SK-N-SH treated with all-trans-retinoic acid at 6 μM for 48 hours (cell line): ENCODE data around the gene CTRB1.

Experiments
- ATAC-seq: fragments of 200-7000 bp; cut with Tn5 transposase; 3 replicates; pipeline ENCODE4 v1.9.1; 2020; ENCODE audit warnings: mild to moderate bottlenecking, moderate library complexity
- ARNTL ChIP-seq: fragments of 450-650 bp; formaldehyde crosslinking; IDR thresholded peaks from 2 replicates; pipeline ENCODE4 v1.5.0; 2020; ENCODE audit warnings: low read depth, mild to moderate bottlenecking, moderate library complexity, borderline replicate concordance
- BACH2 ChIP-seq: fragments of 250-450 bp; sonication (Bioruptor Pico); IDR thresholded peaks from 2 replicates; pipeline ENCODE4 v1.9.0; 2021; ENCODE audit warnings: mild to moderate bottlenecking, borderline replicate concordance
- CSDC2 ChIP-seq: fragments of 250-450 bp; sonication (Bioruptor Pico); IDR thresholded peaks from 2 replicates; pipeline ENCODE4 v1.5.0; 2020; ENCODE audit warnings: mild to moderate bottlenecking, moderate library complexity
- CSRNP3 ChIP-seq: fragments of 250-450 bp; sonication (Bioruptor Pico); IDR thresholded peaks from 2 replicates; pipeline ENCODE4 v1.5.1; 2021; ENCODE audit warnings: mild to moderate bottlenecking, moderate library complexity
- ESRRG ChIP-seq: fragments of 250-450 bp; sonication (Bioruptor Pico); IDR thresholded peaks from 2 replicates; pipeline ENCODE4 v1.6.1; 2021; ENCODE audit warnings: mild to moderate bottlenecking
- GLIS3 ChIP-seq: fragments of 250-450 bp; sonication (Bioruptor Pico); IDR thresholded peaks from 2 replicates; pipeline ENCODE4 v1.5.0; 2020; ENCODE audit warnings: mild to moderate bottlenecking, moderate library complexity
- ISL1 ChIP-seq: fragments of 250-450 bp; sonication (Bioruptor Pico); IDR thresholded peaks from 2 replicates; pipeline ENCODE4 v2.1.2; 2022; ENCODE audit warnings: mild to moderate bottlenecking, moderate library complexity
- OSR1 ChIP-seq: fragments of 250-450 bp; sonication (Bioruptor Pico); IDR thresholded peaks from 2 replicates; pipeline ENCODE4 v1.8.0; 2022; ENCODE audit warnings: moderate library complexity, mild to moderate bottlenecking, inconsistent platforms
- POU6F1 ChIP-seq: fragments of 250-450 bp; sonication (Bioruptor Pico); IDR thresholded peaks from 2 replicates; pipeline ENCODE4 v1.8.0; 2021; ENCODE audit warnings: low read depth, mild to moderate bottlenecking, moderate library complexity, borderline replicate concordance
- PPARA ChIP-seq: fragments of 250-450 bp; sonication (Bioruptor Pico); IDR thresholded peaks from 2 replicates; pipeline ENCODE4 v1.5.0; 2020; ENCODE audit warnings: mild to moderate bottlenecking, borderline replicate concordance
- RARB ChIP-seq: fragments of 250-450 bp; sonication (Bioruptor Pico); IDR thresholded peaks from 2 replicates; pipeline ENCODE4 v1.8.0; 2021; ENCODE audit warnings: mild to moderate bottlenecking, moderate library complexity
- SNAI2 ChIP-seq: fragments of 250-450 bp; sonication (Bioruptor Pico); IDR thresholded peaks from 2 replicates; pipeline ENCODE4 v1.5.0; 2020; ENCODE audit warnings: mild to moderate bottlenecking, moderate library complexity
- TCF4 ChIP-seq: fragments of 250-450 bp; sonication (Bioruptor Pico); IDR thresholded peaks from 2 replicates; pipeline ENCODE4 v1.8.0; 2021; ENCODE audit warnings: mild to moderate bottlenecking, moderate library complexity, borderline replicate concordance
- TOX ChIP-seq: fragments of 250-450 bp; sonication (Bioruptor Pico); IDR thresholded peaks from 2 replicates; pipeline ENCODE4 v1.8.0; 2021; ENCODE audit warnings: mild to moderate bottlenecking, moderate library complexity, borderline replicate concordance
- TSHZ2 ChIP-seq: fragments of 250-450 bp; sonication (Bioruptor Pico); IDR thresholded peaks from 2 replicates; pipeline ENCODE4 v1.5.0; 2020; ENCODE audit warnings: mild to moderate bottlenecking, moderate library complexity
- ZC3H10 ChIP-seq: fragments of 250-450 bp; sonication (Bioruptor Pico); IDR thresholded peaks from 2 replicates; pipeline ENCODE4 v1.5.1; 2021; ENCODE audit warnings: mild to moderate bottlenecking, moderate library complexity
- ZFP3 ChIP-seq: fragments of 250-450 bp; sonication (Bioruptor Pico); IDR thresholded peaks from 2 replicates; pipeline ENCODE4 v1.5.0; 2020; ENCODE audit warnings: mild to moderate bottlenecking, moderate library complexity
- ZFP30 ChIP-seq: fragments of 450-650 bp; formaldehyde crosslinking; IDR thresholded peaks from 2 replicates; pipeline ENCODE4 v1.5.0; 2022; ENCODE audit warnings: mild to moderate bottlenecking, moderate library complexity
- ZNF565 ChIP-seq: fragments of 450-650 bp; formaldehyde crosslinking; conservative IDR thresholded peaks from 2 replicates; pipeline ENCODE4 v1.5.0; 2020; ENCODE audit warnings: low read depth, mild to moderate bottlenecking, moderate library complexity
- ZNF8 ChIP-seq: fragments of 450-650 bp; formaldehyde crosslinking; IDR thresholded peaks from 2 replicates; pipeline ENCODE4 v1.5.0; 2020; ENCODE audit warnings: mild to moderate bottlenecking, moderate library complexity
- TF ChIP-seq, protein P1 (sequence below): fragments of 250-450 bp; sonication (Bioruptor Pico); IDR thresholded peaks from 2 replicates; pipeline ENCODE4 v1.5.1; 2020; ENCODE audit warnings: low read depth, mild to moderate bottlenecking, moderate library complexity
- TF ChIP-seq, protein P2 (sequence below): fragments of 250-450 bp; sonication (Bioruptor Pico); IDR thresholded peaks from 2 replicates; pipeline ENCODE4 v1.8.0; 2020; ENCODE audit warnings: mild to moderate bottlenecking, moderate library complexity, borderline replicate concordance

Gene CTRB1

DNA sequence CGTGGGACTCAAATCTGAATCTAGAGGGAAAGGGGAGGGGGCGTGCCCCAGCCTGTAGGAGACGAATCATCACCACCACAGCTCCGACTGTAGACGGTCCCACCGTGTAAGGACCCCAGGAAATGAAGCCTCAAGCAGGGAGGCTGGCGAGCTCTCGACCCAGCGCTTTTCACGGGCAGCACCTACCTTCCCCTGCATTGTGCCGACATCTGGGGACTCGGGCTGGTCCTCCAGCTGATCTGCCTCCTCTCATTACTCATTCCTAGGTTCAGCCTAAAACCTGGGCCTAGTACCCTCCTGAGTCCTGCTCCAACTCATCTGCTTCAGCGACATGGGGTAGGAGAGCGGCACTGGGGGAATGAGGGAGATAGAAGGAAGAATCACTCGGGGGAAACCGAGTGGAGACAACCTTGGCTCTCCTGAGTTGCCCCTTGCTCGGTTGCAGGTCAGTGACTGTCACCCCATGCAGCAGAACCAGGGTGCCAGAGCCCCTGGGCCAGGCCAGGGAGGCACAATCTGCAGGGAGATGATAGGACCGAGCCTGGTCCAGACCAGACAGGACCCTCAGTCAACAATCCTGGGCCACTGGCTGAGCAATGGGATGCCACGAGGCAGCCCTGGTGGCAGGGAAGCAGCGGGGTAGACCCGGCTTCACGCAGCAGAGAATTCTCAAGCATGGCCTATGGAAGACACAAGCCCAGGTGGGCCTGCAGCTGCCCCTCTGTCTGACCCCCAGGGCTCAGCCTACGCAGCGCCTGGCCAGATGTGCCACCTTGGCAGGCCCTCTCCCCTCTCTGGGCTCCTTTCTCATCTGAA, 33.5 kb downstream of the CTRB1 start:
- no peak for TF ChIP-seq ZNF8 (CRISPR knock-in tag)
- no peak for TF ChIP-seq OSR1 (CRISPR knock-in tag)
- no peak for TF ChIP-seq ZC3H10 (CRISPR knock-in tag)
- TF ChIP-seq, all 23 proteins: peak for 0

GRCh38 chr16:75252946-75253911, 34.4 kb downstream of the CTRB1 start:
- peak; percentile 39 for ATAC-seq
- TF ChIP-seq TCF4 (no peak), BACH2 (no peak), GLIS3 (CRISPR knock-in tag) (no peak), ZFP3 (CRISPR knock-in tag) (no peak), TSHZ2 (CRISPR knock-in tag) (no peak), RARB (CRISPR knock-in tag) (no peak), OSR1 (CRISPR knock-in tag) (no peak), ESRRG (CRISPR knock-in tag) (no peak), TOX (CRISPR knock-in tag) (no peak), SNAI2 (CRISPR knock-in tag) (no peak), ISL1 (CRISPR knock-in tag) (no peak), POU6F1 (CRISPR knock-in tag) (no peak), CSDC2 (CRISPR knock-in tag) (no peak), ZFP30 (no peak), PPARA (CRISPR knock-in tag) (no peak), ARNTL (CRISPR knock-in tag) (no peak), CSRNP3 (CRISPR knock-in tag) (no peak), ZNF565 (CRISPR knock-in tag) (no peak)
- TF ChIP-seq, protein P1, sequence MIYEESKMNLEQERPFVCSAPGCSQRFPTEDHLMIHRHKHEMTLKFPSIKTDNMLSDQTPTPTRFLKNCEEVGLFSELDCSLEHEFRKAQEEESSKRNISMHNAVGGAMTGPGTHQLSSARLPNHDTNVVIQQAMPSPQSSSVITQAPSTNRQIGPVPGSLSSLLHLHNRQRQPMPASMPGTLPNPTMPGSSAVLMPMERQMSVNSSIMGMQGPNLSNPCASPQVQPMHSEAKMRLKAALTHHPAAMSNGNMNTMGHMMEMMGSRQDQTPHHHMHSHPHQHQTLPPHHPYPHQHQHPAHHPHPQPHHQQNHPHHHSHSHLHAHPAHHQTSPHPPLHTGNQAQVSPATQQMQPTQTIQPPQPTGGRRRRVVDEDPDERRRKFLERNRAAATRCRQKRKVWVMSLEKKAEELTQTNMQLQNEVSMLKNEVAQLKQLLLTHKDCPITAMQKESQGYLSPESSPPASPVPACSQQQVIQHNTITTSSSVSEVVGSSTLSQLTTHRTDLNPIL (CRISPR knock-in tag) = no peak
- TF ChIP-seq, protein P2, sequence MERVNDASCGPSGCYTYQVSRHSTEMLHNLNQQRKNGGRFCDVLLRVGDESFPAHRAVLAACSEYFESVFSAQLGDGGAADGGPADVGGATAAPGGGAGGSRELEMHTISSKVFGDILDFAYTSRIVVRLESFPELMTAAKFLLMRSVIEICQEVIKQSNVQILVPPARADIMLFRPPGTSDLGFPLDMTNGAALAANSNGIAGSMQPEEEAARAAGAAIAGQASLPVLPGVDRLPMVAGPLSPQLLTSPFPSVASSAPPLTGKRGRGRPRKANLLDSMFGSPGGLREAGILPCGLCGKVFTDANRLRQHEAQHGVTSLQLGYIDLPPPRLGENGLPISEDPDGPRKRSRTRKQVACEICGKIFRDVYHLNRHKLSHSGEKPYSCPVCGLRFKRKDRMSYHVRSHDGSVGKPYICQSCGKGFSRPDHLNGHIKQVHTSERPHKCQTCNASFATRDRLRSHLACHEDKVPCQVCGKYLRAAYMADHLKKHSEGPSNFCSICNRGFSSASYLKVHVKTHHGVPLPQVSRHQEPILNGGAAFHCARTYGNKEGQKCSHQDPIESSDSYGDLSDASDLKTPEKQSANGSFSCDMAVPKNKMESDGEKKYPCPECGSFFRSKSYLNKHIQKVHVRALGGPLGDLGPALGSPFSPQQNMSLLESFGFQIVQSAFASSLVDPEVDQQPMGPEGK (CRISPR knock-in tag) = no peak

More for the DNA sequence above, 33.5 kb downstream of the CTRB1 start:
- ATAC-seq = no peak
